Fibroblast of lung (primary cell): ENCODE measurements around the gene TEK. TPM values are rescaled to one million over a fixed set of nuclear protein-coding genes. Genes with fewer than 3 reads are reported as not detected.

Experiments used
- DNase-seq, 2 donors: peaks; one replicate each; pipeline versions ENCODE4 v3.0.0 to v3.0.0-alpha.2; 2010; ENCODE audit warnings: low read depth in 2 of 2
- H2AFZ ChIP-seq: 2 replicates; pipeline ENCODE4 v1.5.1; 2012; ENCODE audit warnings: low read length, control low read depth, inconsistent platforms
- H3K27ac ChIP-seq: 2 replicates; pipeline ENCODE4 v1.5.1; 2011; ENCODE audit warnings: low read length, control low read depth; ENCODE audit not compliant: insufficient read depth
- H3K27me3 ChIP-seq: 2 replicates; pipeline ENCODE4 v1.5.1; 2011; ENCODE audit warnings: mild to moderate bottlenecking, low read length; ENCODE audit not compliant: control insufficient read depth, insufficient read depth
- H3K36me3 ChIP-seq: 2 replicates; pipeline ENCODE4 v1.5.1; 2011; ENCODE audit warnings: low read length; ENCODE audit not compliant: control insufficient read depth, insufficient read depth
- H3K4me1 ChIP-seq: 2 replicates; pipeline ENCODE4 v1.5.1; 2011; ENCODE audit warnings: low read length; ENCODE audit not compliant: control insufficient read depth, insufficient read depth; ENCODE audit errors: extremely low read depth
- H3K4me2 ChIP-seq: 2 replicates; pipeline ENCODE4 v1.5.1; 2011; ENCODE audit warnings: low read length, control low read depth; ENCODE audit not compliant: insufficient read depth; ENCODE audit errors: extremely low read depth
- H3K4me3 ChIP-seq, 4 experiments: fragments of 200-600 bp in 1 of 4; sonication (generic) in 1 of 4; replicated peaks in 1 of 4; 2 replicates each; pipeline ENCODE4 v1.5.1; 2011 to 2016; ENCODE audit warnings: low read length in 4 of 4, low read depth in 3 of 4, mild to moderate bottlenecking in 3 of 4, control low read depth in 2 of 4, inconsistent platforms in 1 of 4, mixed read lengths in 1 of 4; ENCODE audit not compliant: insufficient read depth in 1 of 4; ENCODE audit errors: control extremely low read depth in 1 of 4
- H3K79me2 ChIP-seq: 2 replicates; pipeline ENCODE4 v1.5.1; 2012; ENCODE audit warnings: mild to moderate bottlenecking, low read length, inconsistent platforms; ENCODE audit not compliant: control insufficient read depth, insufficient read depth
- H3K9ac ChIP-seq: 2 replicates; pipeline ENCODE4 v1.5.1; 2011; ENCODE audit warnings: mild to moderate bottlenecking, low read length, control low read depth; ENCODE audit not compliant: insufficient read depth
- H3K9me3 ChIP-seq: 2 replicates; pipeline ENCODE4 v1.5.1; 2012; ENCODE audit warnings: low read depth, low read length; ENCODE audit not compliant: control insufficient read depth, insufficient read depth
- H4K20me1 ChIP-seq: 2 replicates; pipeline ENCODE4 v1.5.1; 2011; ENCODE audit warnings: low read length; ENCODE audit not compliant: control insufficient read depth, insufficient read depth; ENCODE audit errors: extremely low read depth
- CTCF ChIP-seq, 2 donors: IDR thresholded peaks in 1 of 2; conservative IDR thresholded peaks in 1 of 2; 1 replicate in 1 of 2; 2 replicates in 1 of 2; pipeline ENCODE4 v1.5.1; 2011 to 2012; ENCODE audit warnings: low read length in 2 of 2, control low read depth in 1 of 2, inconsistent platforms in 1 of 2, low read depth in 1 of 2, mild to moderate bottlenecking in 1 of 2
- EZH2 ChIP-seq: IDR thresholded peaks from 2 replicates; pipeline ENCODE4 v1.5.1; 2012; ENCODE audit warnings: low read length, control low read depth, mild to moderate bottlenecking; ENCODE audit errors: missing control alignments
- polyA minus RNA-seq: library from RNA; depleted of rRNA, polyadenylated mRNA; stranded (reverse); fragments of >200 nt; gene quantifications from 2 replicates; pipeline ENCODE4 v1.2.3, GENCODE V29; 2011; ENCODE audit warnings: low replicate concordance
- polyA plus RNA-seq, 2 donors: library from polyadenylated mRNA; depleted of rRNA in 1 of 2; stranded (reverse) in 1 of 2; unstranded in 1 of 2; fragments of >200 nt; gene quantifications; 2 replicates each; pipeline ENCODE4 v1.2.1, GENCODE V29; 2011 to 2012; ENCODE audit warnings: missing spikeins in 1 of 2
- total RNA-seq: library from RNA; depleted of rRNA; stranded (reverse); fragments of >200 nt; gene quantifications from 2 replicates; pipeline ENCODE4 v1.2.1, GENCODE V29; 2014

The TEK gene
- total RNA-seq (0.51 and 1.8 TPM in 2 replicates), polyA plus RNA-seq (0.54 and 0.77 TPM in 2 replicates), polyA minus RNA-seq (1.2 TPM in 1 of 2 replicates, not detected in the other)
- 0.35 and 0.70 TPM in 2 replicates for polyA plus RNA-seq (2012)

- Histone ChIP-seq H3K27me3 (no peaks in the 10 kb centered on the region), H4K20me1 (no peaks in the 10 kb centered on the region), H3K4me3 (peak within 1 kb of the TSS in 1 of 4 experiments; percentile 18), H3K4me1 (no peaks in the 10 kb centered on the region), H3K27ac (no peak within 1 kb of the TSS), H3K36me3 (no peaks in the 10 kb centered on the region), H3K9ac (no peak within 1 kb of the TSS), H3K79me2 (no peaks in the 10 kb centered on the region), H3K4me2 (peak within 1 kb of the TSS; percentile 21), H2AFZ (peak within 1 kb of the TSS; percentile 37), H3K9me3 (no peaks in the 10 kb centered on the region)
- TF ChIP-seq EZH2, result no peak
- no peak for TF ChIP-seq CTCF (conservative IDR thresholded peaks at IDR 0.05 in 1 of 2, IDR thresholded peaks at IDR 0.05 in 1 of 2; ENCODE audit: low read depth in 1 of 2, low read length in 2 of 2)
- peak; percentile 28 to 63 for DNase-seq
Observed at GRCh38 chr9:27108981-27109541, at the start of gene TEK. TEK (plus strand) TSS chr9:27109225; CDS start chr9:27109591, 366 bp downstream.

GRCh38 chr9:27059412-27059811 lies 49.6 kb upstream of the TEK start:
- Histone ChIP-seq H3K27me3 (no peaks in the 10 kb centered on the region), H3K4me2 (no peak overlapping the region), H2AFZ (no peak overlapping the region), H3K27ac (no peak overlapping the region), H3K9me3 (no peaks in the 10 kb centered on the region), H3K79me2 (no peaks in the 10 kb centered on the region), H3K36me3 (no peaks in the 10 kb centered on the region), H3K4me1 (no peaks in the 10 kb centered on the region), H3K4me3 (no peak overlapping the region), H3K9ac (no peak overlapping the region), H4K20me1 (no peaks in the 10 kb centered on the region)
- TF ChIP-seq CTCF (conservative IDR thresholded peaks at IDR 0.05 in 1 of 2, IDR thresholded peaks at IDR 0.05 in 1 of 2; ENCODE audit: low read depth in 1 of 2, low read length in 2 of 2), result no peak
- TF ChIP-seq EZH2, result no peak
- peak in 1 of 2 donors; percentile 67 for DNase-seq

GRCh38 chr9:27059907-27060306 lies 49.1 kb upstream of the TEK start:
- H3K27ac ChIP-seq, result no peak overlapping the region
- TF ChIP-seq EZH2 (no peak), CTCF (conservative IDR thresholded peaks at IDR 0.05 in 1 of 2, IDR thresholded peaks at IDR 0.05 in 1 of 2; ENCODE audit: low read depth in 1 of 2, low read length in 2 of 2) (no peak)
- H4K20me1 ChIP-seq, result no peaks in the 10 kb centered on the region
- H3K4me3 ChIP-seq, result no peak overlapping the region
- H3K27me3 ChIP-seq, result no peaks in the 10 kb centered on the region
- no peaks in the 10 kb centered on the region for H3K36me3 ChIP-seq
- H3K9ac ChIP-seq, result no peak overlapping the region
- no peaks in the 10 kb centered on the region for H3K9me3 ChIP-seq
- H2AFZ ChIP-seq, result no peak overlapping the region
- H3K4me1 ChIP-seq, result no peaks in the 10 kb centered on the region
- DNase-seq, result no peak
- H3K79me2 ChIP-seq, result no peaks in the 10 kb centered on the region
- H3K4me2 ChIP-seq, result no peak overlapping the region
